C4-2B (cell line): ENCODE data around the gene TMEM259.
A peak's percentile ranks its signal among the peaks of the same experiment; 100 is the strongest.

Experiments used
- H3K27ac ChIP-seq: fragments of 450-650 bp; 2 replicates; pipeline ENCODE4 v1.5.1; 2017
- ZFX ChIP-seq: fragments of 450-650 bp; IDR thresholded peaks from 2 replicates; pipeline ENCODE4 v1.6.1; 2017
- TF ChIP-seq, protein P1 (sequence below): fragments of 450-650 bp; conservative IDR thresholded peaks from 2 replicates; pipeline ENCODE4 v1.5.1; 2017; ENCODE audit warnings: mild to moderate bottlenecking

TMEM259 gene

DNA sequence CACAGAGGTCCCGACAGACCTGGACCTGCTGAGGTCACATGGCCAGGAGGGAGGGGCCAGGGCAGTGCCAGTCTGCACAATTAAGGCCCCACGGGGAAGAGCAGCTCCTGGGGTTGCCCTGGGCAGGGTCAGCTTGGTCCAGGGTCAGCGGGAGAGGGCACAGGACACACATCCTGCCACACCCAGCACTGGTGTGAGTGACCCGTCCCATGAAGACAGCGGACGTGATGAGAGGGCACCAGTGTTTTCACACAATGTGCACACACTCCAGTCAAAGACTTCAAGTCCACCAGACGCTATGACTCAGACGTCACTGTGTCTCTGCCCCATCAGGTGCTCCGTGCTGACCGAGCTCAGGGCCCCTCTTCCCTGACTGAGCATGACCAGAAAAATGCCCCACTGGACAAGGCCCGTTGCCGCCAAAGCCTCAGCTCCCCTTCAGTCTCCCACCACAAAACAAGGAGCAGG is 4.2 kb downstream of the TMEM259 start:
- TF ChIP-seq ZFX, result no peak
- TF ChIP-seq, protein P1, sequence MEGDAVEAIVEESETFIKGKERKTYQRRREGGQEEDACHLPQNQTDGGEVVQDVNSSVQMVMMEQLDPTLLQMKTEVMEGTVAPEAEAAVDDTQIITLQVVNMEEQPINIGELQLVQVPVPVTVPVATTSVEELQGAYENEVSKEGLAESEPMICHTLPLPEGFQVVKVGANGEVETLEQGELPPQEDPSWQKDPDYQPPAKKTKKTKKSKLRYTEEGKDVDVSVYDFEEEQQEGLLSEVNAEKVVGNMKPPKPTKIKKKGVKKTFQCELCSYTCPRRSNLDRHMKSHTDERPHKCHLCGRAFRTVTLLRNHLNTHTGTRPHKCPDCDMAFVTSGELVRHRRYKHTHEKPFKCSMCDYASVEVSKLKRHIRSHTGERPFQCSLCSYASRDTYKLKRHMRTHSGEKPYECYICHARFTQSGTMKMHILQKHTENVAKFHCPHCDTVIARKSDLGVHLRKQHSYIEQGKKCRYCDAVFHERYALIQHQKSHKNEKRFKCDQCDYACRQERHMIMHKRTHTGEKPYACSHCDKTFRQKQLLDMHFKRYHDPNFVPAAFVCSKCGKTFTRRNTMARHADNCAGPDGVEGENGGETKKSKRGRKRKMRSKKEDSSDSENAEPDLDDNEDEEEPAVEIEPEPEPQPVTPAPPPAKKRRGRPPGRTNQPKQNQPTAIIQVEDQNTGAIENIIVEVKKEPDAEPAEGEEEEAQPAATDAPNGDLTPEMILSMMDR, result no peak
- H3K27ac ChIP-seq, result peak overlapping the region; percentile 93

DNA sequence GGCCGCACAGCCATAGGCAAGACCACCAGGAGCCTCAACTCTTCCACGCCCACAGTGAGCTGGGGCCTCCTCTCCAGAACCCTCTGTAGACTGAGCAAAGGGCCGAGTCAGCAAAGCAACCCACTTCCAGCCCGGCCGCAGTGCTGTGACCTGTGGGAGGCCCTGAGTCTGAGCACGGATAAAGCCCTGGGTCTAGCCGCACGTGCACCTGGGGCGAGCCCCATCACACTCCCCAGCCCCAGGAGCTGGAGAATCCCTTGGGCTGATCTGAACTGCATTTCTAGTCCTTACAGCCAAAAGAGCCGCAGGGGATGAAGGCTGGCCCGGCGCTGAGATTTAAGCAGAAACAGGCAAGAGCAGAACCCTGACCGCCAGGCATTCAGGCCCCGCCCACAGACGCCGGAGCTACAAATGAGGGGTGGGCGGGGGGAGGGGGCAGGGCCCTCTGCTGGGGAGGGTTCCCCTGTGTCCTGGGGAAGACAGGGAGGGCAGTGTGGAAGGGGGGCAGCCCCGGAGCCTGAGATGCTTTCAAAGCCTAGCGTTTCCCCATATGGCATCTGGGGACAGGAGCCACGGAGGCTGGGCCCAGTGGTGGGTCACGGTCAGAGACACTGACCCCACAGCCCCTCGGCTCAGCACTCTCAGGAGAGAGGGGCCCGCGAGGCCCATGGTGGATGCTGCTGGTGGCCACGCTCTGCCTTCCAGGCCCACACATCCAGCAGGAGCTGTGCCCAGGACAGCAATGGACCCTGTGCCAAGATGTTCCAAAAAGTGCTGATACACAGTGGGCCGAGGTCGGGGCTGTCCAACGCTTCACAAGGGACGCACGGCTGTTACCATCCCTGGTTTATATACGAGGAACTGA is 4.9 kb downstream of the TMEM259 start:
- no peak overlapping the region for H3K27ac ChIP-seq

DNA sequence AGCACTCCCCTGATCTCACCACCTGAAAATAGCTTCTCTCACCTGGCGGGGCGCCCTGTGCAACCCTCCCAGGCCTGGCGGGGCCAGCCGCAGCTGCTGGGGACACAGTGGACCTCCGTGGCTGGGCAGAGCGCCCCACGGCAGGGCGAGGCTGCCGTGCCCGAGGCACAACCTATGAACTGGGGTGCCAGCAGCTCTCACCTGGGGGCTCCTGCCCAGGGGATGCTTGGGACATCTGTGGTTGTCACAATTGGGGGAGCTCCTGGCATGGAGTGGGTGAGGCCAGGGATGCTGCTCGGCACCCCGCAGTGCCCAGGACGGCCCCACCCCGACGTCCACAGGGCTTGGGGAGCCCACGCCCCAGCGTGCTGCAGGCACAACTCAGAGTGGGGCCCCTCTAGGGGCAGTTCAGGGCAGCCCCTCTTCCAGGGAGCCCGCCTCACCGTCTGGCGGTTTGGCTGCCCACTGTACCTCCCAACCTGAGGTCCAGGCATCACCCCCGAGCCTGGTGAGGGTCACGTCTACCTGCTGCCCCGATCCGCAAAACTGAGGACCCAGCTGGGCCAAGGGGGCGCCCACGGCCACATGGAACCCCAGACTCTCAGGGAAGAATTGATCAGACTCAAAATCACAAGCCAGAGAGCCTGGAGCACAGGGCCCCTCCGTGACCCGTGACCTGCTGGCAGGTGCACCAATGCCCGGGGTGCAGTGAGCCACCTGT is 5.7 kb downstream of the TMEM259 start:
- H3K27ac ChIP-seq, result no peak overlapping the region
- no peak for TF ChIP-seq ZFX
- TF ChIP-seq, protein P1, result no peak

More for the DNA sequence above, 4.9 kb downstream of the TMEM259 start:
- no peak for TF ChIP-seq ZFX
- TF ChIP-seq, protein P1, result no peak

DNA sequence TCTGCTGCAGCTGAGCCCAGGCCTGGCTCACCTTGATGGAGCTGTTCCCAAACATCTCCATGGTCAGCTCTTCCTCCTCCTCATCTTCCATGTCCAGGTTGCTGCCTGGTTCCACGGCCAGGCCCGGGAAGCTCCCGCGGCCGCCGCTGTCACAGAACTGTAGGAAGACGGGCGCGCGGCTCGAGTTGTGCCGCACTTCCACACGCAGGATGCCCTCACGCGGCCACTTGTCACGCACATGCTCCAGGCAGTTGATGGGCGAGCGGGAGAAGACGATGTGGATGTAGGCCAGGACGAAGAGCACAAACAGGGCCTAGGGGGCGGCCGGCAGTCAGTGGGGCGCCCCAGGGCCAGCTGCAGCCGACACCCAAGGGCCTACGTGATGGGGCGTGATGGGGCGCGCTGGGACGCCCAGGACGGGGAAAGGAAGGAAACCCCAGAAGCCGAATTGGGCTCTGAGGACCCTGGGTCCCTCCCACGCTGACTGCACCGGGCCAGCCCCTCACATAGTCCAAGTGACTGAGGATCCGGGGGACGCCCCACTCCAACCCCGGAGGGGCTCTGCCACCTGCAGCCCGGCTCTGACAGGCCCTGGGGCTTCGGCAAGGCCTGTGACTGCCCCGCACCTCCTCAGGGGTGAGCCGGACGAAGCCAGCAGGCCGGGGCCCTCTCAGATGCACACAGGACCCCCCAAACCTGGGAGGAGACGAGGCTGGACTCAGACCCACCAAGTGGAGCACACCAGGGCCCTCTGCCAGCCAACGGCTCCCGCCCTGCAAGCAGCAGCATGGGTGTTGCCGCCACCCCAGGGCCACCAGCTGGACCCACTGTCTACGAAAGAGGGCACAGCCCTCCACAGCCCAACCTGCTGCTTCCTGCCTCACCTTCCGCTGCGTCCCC is 6.5 kb downstream of the TMEM259 start:
- TF ChIP-seq, protein P1, result no peak
- TF ChIP-seq ZFX, result no peak
- no peak overlapping the region for H3K27ac ChIP-seq

DNA sequence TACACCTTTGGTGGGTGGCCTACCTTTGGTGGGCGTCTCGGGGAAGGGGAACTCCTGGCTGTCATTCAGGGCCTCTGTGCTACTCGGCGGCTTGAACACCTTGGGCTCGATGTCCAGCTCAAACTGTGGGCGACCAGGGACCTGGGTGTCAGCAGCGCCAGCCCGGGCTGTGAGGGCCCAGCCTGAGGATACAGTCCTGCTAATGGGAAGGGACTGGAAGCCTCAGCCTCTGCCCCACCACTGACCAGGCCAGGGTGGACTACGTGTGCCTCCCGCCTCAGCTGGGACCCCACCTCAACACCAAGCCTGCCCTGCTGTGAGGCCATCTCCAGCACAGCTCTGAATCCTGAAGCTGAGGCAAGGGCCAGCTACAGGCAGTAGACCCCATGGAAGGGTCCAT is 7.7 kb downstream of the TMEM259 start:
- TF ChIP-seq, protein P1, result no peak
- no peak for TF ChIP-seq ZFX
- H3K27ac ChIP-seq, result no peak overlapping the region

DNA sequence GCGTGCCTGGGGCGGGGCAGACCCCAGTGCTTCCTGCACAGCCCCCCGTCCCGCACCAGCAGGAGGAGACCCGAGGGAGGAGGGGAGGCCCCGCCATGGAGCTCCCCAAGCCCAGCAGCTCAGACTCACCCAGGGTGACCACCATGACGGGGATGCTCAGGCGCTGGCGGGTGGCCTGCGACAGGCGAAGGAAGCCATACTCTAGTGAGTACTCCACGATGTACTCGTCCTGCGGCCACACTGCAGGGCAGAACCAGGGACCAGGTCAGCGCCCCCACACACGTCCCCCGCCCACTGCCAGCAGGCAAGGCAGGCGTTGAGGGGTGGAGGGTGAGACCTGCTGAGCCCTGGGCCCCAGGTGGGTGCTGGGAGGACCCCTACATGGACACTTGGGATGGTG is 8.6 kb downstream of the TMEM259 start:
- TF ChIP-seq, protein P1, result no peak
- TF ChIP-seq ZFX, result no peak
- H3K27ac ChIP-seq, result no peak overlapping the region
